SH-SY5Y (cell line): ENCODE results near the gene CPT1C.

Source experiments
- GATA2 ChIP-seq: IDR thresholded peaks from 2 replicates; pipeline ENCODE4 v1.6.1; 2011; ENCODE audit warnings: mild to moderate bottlenecking, low read depth, low read length
- GATA3 ChIP-seq: IDR thresholded peaks from 2 replicates; pipeline ENCODE4 v1.6.1; 2011; ENCODE audit warnings: low read depth, mild to moderate bottlenecking, low read length, moderate library complexity

The CPT1C gene

DNA sequence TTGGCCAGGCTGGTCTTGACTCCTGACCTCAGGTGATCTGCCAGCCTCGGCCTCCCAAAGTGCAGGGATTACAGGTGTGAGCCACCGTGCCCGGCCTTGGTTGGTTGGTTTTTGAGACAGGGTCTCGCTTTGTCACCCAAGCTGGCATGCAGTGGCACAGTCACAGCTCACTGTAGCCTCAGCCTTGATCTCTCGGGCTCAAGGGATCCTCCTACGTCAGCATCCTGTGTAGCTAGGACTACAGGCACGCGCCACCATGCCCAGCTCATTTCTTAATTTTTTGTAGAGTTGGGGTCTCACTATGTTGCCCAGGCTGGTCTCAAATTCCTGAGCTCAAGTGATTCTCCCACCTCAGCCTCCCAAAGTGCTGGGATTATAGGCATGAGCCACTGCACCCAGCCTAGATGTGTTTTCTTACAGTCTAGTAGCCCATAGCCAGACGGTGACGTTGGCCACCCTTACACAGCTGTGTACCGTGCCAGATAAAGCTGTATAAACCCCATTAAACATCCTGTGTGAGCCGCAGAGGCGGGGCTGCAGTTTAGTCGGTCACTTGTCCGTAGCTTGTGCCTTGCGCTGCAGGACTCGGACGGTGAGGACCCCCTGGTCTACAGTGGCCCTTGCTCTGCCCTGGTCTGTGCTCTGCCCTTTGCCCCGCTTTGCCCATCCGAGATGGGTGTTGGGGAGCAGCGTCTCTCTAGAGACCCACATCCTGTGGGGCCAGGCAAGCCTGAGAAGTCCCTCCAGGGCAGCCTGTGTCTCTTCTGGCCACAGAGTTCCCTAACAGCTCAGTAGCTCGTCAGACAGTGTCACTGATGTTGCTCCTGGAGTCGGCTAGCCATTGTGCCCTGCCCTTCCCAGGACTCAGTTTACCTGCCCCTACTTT lies 35.1 kb upstream of the CPT1C start:
- no peak for TF ChIP-seq GATA3
- no peak for TF ChIP-seq GATA2

DNA sequence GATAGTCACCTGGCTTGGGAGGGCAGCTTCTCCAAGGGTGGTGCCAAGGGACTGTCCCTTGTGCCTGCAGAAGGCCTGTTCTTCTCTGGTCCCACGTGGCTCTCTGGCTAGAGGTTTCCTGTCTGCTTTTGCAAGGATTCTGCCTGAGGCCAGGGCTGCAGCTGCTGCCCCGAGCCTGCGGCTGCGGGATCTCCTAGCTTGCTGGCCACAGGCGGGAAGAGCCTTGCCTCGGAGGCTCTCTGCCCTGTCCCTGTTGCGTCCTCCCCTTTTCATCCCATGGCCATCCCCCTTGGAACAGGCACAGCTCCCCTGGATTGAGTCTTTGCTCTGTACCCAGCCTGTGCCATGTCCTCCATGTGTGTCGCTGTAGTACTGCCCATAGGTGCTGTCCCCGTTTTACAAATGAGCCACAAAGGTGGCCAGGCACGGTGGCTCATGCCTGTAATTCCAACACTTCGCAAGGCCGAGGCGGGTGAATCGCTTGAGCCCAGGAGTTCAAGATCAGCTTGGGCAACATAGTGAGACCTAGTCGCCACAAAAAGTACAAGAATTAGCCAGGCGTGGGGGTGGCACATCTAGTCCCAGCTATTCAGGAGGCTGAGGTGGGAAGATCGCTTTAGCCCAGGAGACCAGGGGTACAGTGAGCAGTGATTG lies 34.3 kb upstream of the CPT1C start:
- TF ChIP-seq GATA3 (no peak), GATA2 (no peak)

DNA sequence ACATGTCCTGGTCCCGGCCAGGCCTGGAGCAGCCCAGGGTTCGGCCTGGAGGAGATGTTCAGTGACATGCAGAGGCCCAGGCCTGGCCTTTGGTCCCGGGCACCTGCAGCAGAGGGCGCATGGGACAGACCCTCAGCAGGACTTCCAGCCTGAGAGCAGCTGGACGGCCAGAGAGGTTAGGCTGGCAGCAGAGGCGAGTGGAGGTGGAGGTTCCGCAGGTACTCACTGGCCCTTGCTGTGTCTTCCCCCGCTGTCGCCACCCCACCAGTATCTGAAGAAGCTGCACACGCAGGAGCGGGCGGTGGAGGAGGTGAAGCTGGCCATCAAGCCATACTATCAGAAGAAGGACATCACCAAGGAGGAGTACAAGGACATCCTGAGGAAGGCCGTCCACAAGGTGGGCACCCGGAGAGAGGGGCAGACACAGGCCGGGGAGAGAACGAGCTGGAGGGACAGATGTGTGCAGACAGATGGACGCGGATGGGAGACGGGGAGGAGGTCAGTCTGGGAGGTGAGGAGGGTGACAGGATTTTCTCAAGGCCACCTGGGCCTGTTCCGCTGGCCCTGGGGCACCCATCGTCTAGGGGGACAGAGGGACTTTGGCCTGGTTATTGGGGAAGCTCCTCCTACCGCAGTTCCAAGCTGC lies 33.3 kb upstream of the CPT1C start:
- no peak for TF ChIP-seq GATA3
- TF ChIP-seq GATA2, result no peak

DNA sequence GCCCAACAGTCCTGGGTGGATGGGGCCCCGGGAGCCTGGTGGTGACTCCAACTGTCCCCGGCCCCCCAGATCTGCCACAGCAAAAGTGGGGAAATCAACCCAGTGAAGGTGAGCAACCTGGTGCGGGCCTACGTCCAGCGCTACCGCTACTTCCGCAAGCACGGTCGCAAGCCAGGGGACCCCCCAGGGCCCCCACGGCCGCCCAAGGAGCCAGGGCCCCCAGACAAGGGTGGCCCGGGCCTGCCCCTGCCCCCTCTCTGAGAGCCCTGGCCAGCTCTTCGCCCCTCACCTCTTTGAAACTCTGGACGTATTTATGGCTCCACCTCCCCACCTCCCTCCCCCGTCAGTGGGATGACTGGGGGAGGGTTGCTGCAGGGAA lies 32.8 kb upstream of the CPT1C start:
- no peak for TF ChIP-seq GATA3
- TF ChIP-seq GATA2, result no peak

DNA sequence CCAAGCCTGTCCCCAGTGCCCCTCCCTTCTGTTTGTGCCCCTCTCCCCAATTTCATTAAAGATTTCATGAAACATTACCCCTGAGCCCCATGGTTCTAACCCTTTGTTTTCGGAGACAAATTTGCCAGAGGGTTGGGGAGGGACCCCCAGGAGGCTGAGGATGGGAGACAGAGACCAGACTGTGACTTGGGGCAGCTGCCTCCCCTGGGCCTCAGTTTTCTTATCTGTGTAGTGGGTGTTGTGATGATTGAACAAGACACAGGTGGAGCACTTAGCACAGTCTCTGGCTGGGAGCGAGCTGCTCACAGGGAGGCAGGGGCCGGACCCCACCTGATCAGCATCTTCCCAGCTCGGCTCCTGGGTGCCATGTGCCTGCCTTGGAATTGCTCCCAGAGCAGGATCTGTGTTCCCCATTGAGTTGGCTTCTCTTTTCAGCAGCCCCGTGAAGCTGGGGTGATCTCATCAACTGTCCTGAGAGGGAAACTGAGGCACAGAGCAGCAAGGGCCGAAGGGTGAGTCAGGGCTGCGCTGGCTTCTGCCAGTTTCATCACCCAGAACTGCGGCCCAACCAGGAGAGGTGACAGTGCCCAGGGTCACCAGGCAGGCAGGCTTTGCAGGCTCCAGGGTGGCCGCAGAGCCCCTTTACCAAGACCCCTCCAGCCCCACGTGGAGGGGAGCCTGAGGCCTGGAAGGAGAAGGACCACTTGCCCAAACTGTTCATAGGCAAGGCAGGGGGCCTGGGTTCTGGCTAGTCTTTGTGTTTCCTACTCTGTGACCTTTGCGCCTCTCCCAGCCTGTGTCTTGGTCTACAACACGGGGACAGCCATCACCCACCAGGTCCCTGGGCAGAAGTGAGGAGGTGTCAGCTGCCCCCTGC lies 32.1 kb upstream of the CPT1C start:
- TF ChIP-seq GATA2 (no peak), GATA3 (no peak)

DNA sequence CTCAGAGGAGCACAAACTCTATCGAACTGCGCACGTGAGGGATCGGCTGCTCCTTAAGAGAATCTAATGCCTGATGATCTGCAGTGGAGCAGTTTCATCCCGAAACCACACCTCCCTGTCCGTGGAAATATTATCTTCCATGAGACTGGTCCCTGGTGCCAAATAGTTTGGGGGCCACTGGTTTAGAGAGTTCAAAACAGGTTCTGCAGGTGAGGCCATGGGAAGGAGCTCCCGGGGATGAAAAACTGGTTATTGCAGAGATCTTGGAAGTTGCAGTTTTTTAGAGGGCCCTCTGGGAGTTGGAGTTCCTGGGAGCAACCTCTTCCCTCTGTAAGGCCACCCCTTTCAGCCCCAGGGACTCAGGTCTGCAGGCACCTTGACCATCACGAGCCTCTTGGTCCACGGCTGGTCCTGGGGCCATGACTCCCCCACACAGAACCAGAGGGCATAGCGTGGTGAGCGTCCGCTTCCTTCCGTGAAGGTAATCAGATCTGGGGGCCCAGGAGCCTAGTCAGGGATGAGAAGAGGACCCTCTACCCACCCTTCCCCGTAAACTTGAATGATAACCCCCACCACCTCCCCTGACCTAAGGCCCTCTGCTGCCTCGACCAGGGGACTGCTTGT lies 30.5 kb upstream of the CPT1C start:
- TF ChIP-seq GATA2, result no peak
- TF ChIP-seq GATA3, result no peak

DNA sequence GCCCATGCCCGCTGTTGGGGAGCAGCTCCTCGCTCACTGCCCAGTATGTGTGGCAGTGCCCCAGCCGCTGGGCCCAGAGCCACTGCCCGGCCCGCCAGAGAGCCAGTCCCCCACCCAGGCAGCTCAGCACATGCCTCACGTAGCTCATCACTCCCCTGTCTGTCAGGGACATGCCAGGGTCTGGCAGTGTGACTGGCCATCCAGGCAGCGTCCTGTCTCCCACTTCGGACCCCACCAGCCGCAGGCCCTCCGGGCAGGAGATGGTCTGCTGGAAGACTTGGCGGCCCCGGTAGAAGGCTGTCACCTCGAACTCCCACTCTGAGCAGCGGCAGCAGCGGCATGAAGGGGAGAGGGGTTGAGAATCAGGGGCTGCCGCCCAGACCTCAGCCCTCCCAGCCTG lies 28.9 kb upstream of the CPT1C start:
- TF ChIP-seq GATA3, result no peak
- TF ChIP-seq GATA2, result no peak

DNA sequence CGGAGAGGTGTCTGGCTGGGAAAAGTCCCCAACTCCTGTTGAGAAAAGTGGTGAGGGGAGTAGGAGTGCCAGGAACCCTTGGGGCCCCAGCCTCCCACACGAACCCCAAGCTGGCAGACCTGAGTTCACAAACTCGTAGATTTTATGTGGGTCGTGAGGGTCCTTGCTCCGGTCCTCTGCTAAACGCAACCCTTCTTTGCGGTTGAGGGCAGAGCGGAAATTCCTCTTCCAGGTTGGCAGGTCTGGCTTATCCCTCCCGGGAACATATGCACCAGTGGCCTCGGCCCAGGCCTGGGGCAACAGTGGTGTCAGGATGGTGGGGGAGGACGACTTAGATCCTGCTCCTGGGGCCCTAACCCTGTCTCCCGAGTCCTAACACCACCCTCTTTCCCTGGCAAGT lies 27.7 kb upstream of the CPT1C start:
- TF ChIP-seq GATA3 (no peak), GATA2 (no peak)

DNA sequence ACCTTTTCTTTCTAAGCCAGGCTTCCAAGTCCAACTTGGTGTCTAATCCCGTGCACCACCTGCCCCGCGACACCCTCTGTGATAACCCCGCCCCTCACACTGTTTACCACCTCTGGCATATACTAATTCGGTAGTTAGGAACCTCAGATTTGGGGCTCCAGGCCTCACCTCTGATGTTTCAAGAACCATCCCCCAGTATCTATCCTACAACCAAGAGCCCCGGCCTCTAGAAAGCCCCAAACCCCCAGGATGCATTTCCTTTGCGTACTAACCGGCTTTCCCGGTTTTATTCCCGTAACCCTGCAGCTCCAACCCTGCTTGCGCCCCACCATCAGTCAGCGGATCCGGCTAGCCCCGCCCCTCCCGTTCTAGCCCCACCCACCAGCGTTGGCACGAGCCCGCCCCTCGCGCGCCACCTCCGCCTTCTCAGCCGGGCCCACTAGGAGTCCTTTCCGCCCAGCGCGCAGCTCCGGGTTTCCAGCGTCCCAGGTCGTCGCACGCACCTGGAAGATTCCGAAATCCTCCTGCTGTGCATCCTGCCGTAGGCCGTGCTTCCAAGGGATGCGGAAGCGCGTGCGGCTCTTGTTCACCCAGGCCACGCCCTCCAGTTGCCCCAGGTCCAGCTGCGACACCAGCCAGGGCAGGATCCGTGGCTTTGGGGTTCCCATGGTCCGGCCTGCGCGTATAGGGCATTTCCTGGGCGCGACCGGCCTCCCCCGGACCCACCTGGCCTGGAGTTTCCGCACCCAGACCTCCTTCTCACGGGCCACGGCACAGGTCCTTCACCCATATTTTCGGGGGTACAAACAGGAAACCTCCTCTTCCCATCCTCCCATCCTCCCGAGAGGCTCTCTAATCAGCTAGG lies 26.5 kb upstream of the CPT1C start:
- TF ChIP-seq GATA3 (no peak), GATA2 (no peak)

DNA sequence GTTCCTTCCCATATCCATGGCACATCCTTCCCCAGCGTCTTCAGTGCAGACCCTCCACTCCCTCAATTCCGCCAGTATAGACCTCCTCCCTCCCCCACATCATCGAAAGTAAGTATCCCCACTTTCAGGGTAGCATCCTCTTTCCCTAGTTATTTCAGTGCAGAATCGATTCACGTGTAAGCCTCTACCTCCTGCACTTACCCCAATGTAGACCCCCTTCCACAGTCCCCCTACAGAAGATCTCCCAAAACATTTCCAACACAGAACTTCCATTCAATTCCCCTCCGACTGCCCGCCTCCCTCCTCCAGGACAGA lies 25.9 kb upstream of the CPT1C start:
- TF ChIP-seq GATA2, result no peak
- TF ChIP-seq GATA3, result no peak

DNA sequence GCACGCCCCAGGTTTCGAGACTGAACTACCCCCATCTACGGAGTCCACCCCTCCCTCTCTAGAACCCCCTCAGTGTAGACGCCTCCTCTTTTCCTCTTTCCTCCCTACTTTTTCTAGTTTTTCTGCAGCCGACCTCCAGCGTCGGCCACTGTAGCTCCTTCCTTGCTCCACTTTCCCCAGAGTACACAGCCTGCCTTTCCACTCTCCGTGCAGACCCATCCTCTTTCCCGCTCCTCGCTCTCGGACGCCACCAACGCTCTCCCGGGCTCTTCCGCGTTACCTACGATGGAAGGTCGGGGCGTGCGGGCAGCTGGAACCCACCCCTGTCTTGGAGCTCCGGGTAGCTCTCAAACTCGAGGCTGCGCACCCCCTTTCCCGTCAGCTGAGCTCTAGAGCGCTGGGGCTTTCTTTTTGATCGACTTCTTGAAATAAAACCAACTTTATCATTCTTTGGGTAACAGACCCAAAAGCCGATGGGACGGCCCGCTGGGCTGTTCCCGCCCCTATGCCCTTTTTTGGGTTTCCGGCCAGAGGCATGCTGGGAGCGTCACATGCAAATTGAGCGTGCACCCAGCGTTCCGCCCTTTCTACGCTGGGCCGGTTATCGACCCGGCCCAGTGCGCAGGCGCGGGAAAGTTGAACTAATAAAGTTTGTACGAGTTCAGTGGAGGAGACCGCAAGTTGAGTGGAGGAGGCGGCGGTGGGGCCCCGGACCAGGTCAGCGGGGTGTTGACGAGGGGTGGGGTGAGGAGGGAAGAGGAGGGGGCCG lies 25.4 kb upstream of the CPT1C start, which contains the start of the genes BCL2L12 and IRF3:
BCL2L12 (plus strand) TSS at position 583 of the 769 bp plus-strand sequence. CDS start 760 bp downstream, outside the sequence.
IRF3 (minus strand) TSS at position 507 of the 769 bp plus-strand sequence. CDS start 1,019 bp downstream, outside the sequence.
- no peak for TF ChIP-seq GATA3
- no peak; the same call in 1 of the 2 replicates for TF ChIP-seq GATA2

DNA sequence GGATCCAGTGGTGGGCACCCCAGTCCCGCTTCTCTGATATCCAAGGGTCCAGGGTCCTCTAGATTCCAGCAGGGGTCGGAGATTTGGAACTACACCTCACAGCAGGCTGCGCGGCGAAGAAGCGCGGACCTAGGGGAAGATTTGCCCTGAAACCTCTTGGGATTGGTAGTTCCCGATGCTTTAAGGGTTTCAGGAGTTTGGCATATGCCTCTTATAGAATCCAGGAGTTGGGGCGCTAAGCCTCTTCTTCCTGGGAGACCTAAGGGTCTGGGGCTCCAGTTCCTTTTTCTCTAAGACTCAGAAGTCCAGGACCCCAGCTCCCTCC lies 24.8 kb upstream of the CPT1C start:
- TF ChIP-seq GATA2, result no peak
- no peak for TF ChIP-seq GATA3

DNA sequence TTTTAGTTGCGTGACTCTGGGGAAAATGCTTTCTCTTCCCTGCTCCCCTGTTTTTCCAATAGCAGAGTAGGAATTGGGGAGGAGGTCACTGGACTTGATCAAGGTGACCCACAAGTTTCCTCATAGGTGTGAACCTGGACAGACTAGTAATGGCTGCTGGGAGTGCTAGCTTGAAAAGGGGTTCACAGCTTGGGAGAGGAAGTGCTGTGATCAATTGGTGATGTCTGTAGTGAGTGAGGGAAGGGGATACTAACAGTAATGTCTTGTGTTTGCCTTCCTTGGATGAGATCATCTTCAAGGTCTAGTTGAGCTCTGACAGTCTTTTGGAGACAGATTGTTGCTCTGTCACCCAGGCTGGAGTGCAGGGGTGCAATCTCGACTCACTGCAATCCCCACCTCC lies 23.4 kb upstream of the CPT1C start:
- no peak for TF ChIP-seq GATA2
- TF ChIP-seq GATA3, result no peak
